SIG-M5 (cell line): ENCODE measurements around the gene LIG1.

Experiments used
- DNase-seq: peaks from one replicate; lab custom pipeline; 2025; lab: John Stamatoyannopoulos, UW

Gene LIG1

DNA sequence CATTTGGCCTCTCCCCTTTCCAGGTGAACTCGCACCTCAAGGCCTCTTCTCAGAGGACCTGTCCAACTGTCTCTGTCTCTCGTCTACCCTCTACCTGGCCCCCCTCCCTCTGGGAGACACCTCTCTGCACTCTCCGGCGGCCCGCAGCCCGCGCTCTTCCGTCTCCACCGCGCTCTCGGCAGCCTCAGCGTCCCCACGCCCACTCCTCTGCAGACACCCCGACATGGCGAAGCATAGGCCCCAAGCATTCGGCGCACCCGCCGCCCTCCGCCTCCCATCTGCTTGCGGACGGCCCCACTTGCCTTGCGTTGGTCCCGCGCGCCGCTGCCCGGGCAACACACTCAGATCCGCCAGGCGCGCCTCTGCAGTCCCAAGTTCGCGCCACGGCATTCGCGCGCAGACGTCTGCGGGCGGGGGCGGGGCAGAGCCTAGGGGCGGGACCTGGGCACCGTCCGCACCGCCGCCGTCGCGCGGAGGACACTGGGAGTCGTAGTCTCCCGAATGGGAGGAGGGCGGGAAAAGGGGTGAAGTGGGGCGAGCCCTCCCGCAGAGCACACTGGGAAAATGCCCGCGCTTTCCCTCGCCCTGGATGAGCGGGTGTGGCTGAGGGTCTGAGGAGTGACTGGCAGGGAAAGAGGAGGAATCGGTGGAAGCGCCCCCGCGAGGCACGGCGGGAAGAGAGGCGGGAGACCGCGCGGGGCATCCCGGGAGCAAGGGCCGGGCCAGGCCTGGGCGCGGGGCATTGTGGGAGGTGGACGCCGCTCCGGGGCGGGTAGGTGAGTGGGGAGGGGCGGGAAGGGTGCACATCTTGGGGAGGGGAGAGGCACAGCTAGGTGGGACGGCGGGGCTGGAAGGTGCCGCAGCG, at the start of gene LIG1, which contains the start of gene ZSWIM9:
Gene LIG1, minus strand, starts transcription at position 406 of the 865 bp plus-strand sequence. CDS start 4,778 bp downstream, outside the sequence.
Gene ZSWIM9, plus strand, starts transcription at position 742 of the 865 bp plus-strand sequence. CDS start 1,123 bp downstream, outside the sequence.
- peak; percentile 40 for DNase-seq

DNA sequence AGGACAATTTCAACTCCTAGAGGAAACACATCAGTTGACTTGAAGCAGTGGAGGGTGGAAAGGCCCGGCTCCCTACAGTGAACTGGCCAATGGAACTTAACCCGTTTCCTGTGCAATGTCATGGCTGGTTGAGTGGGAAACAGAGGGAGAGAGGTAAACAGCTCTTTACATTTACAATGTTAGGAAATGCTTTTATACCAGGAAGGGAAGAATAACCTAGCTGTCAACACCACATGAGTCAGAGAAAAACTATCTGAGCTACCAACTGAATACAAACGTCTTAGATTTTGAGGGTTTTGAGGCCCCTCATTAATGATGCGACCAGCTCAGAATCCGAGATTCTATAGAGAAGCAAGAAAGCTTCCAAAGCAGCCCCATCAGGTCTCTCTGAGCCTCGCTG, 48.9 kb upstream of the LIG1 start:
- no peak for DNase-seq

DNA sequence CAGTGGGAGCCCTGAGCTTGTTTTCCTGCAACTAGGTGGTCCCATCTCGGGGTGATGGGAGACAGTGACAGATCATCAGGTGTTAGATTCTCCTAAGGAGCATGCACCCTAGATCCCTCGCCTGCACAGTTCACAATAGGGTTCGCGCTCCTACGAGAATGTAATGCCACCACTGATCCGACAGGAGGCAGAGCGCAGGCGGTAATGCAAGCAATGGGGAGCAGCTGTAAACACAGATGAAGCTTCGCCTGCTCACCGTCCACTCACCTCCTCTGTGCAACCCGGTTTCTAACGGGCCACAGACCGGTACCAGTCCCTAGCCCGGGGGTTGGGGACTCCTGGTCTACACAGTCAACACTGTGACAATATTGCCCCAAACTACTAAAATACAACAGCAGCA, 46.8 kb upstream of the LIG1 start:
- no peak for DNase-seq

DNA sequence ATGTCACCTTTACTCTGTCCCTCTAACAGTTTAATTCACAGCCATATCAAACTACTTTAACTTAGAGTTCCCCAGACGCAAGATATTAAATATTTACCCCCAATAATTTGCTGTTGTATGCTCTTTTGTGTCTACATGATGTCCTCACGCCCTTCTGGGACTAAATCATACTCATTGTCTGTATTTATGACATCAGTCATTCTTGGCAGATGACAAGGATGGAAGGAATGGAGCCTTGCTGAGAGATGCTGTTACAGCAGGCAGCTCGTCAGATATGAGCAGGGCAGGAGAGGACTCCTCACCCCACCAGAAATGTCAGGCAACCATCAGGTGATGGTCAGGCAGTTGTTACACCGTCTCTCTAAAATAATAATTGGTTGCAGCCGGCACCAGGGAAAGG, 43.8 kb upstream of the LIG1 start:
- DNase-seq: no peak

DNA sequence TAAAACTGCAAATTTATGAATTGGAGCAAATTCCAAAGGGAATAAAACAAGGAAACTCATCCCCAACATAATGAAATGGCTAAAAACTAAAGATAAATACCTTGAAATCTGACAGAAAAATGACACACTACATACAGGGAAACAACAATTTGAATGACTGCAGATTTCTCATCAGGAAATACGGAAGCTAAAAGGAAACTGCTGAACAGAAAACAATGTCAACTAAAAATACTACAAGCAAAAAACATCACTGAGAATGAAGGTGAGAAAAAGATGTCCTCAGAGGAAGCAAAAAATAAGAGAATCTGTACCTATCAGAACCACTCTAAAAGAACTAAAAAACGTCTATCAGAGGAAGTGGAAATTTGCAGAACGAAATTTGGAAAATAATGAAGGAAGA, 39.9 kb upstream of the LIG1 start:
- no peak for DNase-seq

DNA sequence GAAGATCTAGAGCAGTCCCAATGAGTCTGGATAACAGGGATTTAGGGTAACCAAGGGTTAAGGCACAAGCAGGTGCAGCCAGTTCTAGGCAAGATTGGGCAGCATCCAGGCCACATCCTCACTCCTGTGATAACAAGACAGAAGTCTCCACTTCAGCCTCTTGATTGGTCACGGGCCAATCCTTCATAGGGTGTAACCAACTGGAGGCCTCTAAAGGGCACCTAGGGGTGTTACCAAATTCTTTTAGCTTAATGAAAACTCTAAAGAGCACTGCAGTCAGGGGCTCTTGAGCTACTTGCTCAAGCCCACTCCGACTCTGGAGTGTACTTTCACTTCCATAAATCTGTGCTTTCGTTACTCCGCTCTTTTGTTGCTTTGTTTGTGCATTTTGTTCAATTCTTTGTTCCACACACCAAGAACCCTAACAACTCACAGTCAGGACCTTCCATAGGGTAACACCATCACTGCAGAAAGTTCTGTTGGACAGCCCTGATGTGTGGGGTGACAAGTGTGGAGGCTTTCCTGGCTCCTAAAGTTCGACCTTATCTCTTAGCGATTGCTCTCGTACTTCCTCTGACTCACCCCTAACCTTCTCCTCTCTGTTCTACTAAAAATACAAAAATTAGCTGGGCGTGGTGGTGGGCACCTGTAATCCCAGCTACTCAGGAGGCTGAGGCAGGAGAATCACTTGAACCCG, 36.4 kb upstream of the LIG1 start:
- DNase-seq: no peak

DNA sequence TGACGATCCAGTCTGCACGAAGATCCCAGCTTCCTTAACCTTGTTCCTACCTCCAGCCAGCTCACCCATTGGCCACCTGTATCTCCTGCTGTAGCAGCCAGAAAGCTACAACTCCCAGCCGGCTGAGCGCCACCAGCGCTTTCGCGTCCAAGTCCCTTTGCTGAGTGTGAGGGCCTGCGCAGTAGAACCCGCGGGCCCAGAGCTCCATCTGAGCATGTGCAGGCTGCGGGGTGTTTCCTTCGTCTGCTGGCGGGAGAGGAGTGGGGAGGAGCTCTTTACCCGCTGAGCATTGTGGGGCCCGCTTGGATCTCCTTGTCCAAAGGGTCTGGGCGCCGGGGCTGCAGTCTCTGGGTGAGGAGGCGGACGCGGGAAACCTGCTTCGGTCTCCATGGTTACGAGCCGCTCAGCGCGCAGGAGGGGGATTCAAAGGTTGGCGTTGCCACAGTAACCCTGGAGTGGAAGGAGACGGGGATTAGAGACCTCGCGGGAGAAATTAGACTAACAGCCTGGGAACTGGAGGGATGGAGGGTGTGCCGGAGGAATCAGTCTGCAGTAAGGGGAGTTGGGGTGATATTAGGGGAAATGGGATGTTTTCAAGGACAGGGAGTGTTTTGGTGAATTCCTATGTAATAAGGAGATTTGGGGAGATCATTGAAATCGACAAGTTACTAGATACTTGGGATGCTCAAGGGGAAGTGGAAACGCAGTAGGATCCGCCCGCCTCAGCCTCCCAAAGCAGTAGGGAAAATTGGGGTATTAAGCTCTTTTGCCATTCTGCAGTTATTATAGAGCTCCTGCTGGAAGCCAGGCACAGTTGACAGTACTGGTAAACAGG, 33.9 kb upstream of the LIG1 start:
- DNase-seq: peak; percentile 77

DNA sequence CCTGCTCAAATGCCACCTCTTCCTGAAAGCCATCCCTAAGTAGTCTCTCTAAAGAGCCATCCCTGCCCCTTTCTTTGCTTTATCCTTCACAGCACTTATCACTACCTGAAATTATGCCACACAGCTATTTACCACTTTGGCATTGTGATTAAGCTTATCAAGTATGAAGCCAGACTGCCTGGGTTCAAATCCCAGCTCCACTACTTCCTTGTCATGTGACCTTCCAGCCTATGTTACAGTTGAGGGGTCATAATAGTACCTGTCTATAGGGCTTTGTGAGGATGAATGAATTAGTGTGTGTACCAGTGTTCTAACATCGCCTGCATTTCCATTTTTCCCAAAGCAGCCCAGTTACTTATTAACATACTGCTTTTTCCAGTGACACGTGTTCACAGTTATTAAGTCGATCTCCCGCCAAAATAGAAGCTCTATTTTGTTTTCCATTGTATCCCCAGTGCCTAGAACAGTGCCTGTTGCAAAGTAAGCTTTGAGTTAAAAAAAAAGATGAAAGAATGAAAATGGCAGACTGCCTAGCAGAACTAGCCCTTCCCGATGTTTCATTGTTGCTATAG, 33.2 kb upstream of the LIG1 start:
- no peak for DNase-seq

DNA sequence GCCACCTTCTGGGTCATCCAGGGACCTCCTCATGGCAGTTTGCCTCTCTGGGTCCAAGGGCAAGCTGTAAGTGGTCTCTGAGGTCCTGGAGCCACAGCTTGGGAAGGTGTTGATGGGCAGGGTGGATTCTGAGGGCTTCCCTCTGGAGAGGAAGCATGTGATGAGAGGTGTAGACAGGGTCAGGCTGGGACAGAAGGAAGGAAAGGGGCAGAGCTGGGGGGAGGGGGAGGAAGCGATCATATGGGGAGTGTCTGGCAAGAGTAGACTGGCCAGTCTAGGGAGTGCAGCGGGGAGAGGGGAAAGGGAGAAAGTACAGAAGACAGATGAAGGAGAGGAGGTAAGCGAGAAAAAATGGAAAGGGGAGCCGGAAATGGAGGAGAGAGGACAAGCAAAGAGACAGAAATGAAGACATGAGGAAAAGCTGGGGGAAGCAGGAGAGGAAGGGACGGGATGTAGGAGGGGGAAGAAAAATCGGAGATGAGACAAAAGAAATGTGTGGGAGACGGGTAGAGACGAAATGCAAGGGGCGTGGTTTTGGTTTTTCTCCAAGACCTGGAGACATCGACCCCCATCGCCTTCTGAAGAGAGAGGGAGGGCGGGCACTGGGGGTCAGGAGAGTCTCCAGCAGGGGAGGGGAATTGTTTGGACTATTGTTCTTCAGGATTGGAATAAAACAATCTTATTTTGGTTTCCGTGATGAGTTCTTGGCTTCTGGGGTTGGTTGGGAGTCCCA, 27.0 kb upstream of the LIG1 start:
- DNase-seq: no peak

DNA sequence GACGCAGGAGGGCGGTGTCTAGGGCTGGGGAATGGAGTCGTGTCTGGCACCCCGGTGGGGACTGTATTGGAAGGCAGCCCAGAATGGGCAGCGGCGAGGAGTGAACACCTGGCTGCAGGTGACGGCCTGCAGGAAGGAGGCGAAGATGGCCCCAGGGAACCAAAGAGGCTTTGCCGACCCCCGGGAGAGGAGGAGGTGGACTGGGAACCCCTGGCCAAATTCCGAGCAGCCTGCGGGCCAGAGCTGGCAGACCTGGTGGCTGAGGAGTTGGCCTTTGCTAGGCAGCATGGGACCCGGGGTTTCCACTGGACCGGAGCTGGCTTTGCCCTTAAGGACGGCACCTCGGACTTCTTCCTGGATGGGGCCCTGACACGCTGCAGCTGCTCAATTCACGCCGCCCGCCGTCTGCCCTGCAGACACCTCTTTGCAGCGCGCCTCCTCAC, 26.2 kb upstream of the LIG1 start:
- no peak for DNase-seq

DNA sequence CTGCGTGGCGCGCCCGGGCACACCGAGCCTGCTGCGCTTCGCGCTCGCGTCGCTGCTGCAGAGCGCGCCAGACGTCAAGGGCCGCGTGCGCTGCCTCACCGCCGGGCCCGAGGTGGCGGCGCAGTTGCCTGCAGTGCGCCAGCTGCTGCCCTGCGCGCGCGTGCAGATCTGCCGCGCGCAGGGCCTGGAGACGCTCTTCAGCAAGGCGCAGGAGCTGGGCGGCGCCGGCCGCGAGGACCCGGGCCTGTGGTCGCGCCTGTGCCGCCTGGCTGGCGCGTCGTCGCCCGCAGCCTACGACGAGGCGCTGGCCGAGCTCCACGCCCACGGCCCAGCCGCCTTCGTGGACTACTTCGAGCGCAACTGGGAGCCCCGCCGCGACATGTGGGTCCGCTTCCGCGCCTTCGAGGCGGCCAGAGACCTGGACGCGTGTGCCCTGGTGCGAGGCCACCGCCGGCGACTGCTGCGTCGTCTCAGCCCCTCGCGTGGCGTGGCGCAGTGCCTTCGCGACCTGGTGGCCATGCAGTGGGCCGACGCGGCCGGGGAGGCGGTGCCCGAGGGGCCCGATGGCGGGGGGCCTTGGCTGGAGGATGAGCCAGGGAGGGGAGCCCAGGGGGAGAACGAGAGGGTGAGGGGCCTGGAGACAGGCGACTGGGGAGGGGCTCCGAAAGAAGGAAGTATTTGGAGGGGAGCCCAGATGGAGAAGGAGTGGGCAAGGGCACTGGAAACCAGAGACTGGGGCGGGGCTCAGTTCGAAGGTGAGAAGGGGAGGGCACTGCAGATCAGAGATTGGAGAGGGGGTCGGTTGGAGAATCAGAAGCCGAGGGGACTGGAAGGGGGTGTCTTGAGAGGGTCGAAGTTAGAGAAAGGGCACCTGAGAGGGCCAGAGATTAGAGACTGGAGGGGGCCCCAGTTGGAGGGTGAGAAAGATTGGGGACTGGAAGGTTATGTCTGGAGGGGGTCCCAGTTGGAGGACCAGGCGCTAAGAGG, 25.0 kb upstream of the LIG1 start:
- DNase-seq: no peak

DNA sequence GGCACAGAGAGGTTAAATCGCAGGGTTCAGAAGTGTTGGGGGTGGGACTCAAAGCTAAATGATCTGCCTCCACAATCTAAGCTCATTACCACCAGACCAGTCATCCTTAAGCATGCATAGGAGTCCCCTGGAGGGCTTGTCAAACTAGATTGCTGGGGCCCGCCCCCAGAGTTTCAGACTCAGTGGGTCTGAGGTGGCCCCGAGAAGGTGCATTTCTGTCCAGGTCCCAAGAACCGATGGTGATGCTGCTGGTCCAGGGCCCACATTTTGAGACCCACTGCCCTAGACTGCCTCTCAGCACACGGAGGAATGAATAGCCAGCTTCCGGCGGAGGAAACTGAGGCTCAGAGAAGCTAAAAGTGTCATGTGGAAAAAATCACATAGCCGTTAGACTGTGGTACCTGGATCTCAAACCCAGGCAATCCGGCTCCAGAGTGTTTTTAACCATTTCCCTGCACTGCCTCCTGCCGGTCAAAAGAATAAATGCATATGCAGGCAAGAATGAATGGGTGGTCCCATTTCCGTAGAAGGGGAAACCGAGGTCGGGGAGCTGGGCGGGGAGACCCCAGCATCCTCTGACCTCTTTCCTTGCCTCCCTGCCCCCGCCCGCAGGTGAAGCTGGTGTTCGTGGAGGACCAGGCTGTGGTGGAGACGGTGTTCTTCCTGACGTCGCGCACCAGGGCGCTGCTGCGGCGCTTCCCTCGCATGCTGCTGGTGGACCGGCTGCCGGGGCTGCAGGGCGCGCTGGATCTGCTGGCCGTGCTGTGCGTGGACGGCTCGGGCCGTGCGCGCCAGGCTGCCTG, 24.1 kb upstream of the LIG1 start:
- no peak for DNase-seq

DNA sequence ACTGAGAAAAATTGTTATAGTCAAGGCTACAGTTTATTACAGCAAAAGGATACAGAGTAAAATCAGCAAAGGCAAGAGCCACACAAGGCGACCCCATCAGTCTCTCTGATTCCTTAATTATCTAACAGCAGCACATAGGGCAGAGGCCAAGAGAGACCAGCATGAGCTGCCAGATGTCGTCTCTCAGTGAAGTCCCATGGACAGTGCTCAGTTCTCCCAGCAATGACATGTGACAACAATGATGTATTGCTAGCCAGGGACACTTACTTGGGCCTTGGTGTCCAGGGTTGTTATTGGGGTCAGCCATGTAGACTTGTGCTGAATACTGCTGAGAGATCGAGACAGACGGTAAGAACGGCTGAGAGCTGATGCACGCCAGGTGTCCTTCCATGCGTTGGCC, 22.6 kb upstream of the LIG1 start:
- no peak for DNase-seq

DNA sequence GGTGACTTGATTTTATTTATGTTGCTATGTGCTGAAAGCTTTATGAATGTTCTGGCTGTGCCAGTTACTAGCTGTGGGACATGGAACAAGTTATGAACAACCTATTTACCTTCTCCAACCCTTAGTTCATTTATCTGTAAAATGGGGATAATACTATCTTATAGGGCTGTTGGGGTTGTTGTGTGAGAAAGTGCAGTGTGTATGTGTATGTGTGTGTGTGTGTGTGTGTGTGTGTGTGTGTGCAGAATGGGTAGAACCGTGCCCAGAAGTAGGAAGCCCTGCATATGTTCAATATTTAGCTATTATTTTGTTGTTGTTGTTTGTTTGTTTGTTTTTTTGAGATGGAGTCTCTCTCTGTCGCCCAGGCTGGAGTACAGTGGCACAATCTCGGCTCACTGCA, 20.7 kb upstream of the LIG1 start:
- no peak for DNase-seq

DNA sequence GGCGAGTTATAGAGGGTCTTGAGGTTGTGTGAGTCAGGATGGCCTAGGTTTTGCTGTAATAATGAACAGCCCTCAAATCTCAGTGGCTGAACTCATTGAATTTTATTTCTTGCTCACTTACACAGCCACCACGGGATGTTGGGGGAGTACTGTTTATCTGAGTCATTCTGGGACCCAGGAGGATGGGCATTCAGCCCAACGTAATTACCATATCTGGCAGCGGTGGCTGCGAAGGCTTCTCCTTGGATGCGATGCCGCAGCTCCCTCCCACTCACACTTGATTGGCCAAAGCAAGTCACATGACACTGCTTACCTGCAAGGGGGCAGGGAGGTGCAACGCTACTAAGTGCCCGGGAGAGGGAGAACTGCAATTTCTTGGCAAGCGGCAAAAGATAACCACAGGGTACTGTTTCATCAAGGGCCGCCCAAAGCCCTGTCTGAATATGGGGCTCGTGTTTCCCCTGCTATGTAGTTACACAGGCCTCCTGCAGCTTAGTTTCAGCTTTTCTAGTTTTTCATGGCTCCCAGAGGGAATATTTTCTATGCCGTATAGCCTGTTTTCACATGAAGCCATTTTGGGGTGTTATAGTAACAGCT, 20.2 kb upstream of the LIG1 start:
- no peak for DNase-seq

DNA sequence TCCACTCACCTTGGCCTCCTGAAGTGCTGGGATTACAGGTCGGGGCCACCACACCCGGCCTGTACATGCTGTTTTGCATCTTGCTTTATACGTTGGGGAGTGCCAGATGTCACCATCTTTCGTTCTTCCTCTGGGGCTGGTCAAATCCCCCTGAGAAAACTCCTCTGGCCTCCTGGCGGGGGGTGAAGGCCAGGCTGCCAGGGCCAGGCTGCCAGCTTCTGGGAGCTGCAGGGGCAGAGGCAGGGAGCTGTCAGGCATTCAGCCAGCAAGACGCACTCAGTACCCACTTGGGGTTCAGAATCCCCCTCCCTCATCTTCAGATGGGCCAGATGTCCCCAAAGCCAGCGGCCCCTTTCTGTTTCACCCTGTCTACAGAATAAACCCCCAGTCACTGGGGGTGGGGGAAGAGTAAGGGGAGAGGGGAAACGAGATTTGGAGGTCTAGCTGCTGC, 16.4 kb upstream of the LIG1 start:
- no peak for DNase-seq

DNA sequence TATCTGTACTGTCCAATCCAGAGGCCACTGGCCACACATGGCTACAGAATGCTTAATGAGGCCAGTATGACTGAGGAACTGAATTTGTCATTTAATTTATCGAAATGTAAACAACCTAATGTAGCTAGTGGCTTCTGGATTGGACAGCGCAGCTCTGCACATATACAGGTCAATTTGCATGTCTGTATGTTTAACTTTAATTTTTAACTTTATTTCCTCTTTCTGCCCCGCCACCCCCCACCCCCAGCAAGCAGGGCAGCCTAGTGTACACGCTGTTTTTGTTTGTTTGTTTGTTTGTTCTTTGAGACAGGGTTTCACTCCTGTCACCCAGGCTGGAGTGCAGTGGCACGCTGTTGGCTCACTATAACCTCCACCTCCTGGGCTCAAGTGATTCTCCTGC, 15.9 kb upstream of the LIG1 start:
- no peak for DNase-seq

DNA sequence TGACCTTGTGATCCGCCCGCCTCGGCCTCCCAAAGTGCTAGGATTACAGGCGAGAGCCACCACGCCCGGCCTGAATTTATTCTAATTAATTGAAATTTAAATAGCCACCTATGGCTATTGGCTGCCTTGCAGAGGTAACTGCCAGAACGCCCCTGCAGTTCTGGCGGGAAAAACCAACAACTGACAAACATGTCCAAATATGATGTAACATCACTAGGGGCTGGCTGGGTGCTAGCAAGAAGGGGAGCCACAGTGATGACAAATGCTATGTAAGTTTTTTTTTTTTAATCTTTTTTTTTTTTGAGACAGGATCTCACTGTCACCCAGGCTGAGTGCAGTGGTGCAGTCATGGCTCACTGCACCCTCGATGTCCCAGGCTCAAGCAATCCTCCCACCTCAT, 13.2 kb upstream of the LIG1 start:
- no peak for DNase-seq

DNA sequence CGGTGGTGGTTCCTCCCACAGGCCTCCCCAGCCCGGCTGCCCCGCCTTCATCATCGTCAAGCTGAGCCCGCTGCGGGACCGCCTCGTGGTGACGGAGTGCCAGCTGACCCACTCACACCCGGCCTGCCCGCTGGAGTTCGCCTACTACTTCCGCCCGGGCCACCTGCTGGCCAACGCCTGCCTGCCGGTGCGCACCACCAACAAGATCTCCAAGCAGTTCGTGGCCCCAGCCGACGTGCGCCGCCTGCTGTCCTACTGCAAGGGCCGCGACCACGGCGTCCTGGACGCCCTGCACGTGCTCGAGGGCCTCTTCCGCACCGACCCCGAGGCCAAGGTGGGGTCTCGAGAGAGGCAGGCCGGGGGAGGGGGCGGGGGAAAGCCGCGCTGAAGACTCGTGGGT, 12.3 kb upstream of the LIG1 start:
- DNase-seq: no peak
